HG03378 (cell line): ENCODE measurements around the gene GDPD4.
"Not testable (repeated sequence)": the region's sequence is repeated elsewhere in the genome, so short reads cannot be mapped to it uniquely, and the experiment has no call there.

ENCODE experiments used
- ATAC-seq: cut with Tn5 transposase; IDR thresholded peaks from one replicate; pipeline ENCODE4 v1.9.1; 2021; ENCODE audit warnings: mild to moderate bottlenecking, moderate library complexity; ENCODE audit not compliant: unreplicated experiment

GDPD4 gene

GRCh38 chr11:77301510-77301909 is at the start of gene GDPD4:
TSS of gene GDPD4 (minus strand) at chr11:77301686. CDS start at chr11:77285137, 16,549 bp downstream.
- ATAC-seq: no peak

DNA sequence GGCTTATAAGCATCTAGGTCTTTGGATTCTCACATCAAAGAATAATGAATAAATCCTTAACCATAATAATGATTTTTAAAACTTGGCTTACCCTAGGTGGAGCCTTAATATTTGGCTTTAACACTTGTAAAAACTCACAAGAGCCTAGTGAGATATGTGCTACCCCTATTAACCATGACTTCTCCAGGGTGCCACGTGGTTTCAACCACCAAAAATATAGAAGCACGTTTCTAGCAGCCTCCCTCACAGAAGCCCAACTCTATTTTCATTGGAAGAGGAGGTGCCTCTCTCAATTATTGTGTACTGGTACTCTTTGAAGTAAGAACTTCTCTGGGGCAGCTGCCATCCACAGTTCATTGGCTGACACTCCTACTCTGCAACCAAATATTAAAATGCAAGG is 46.5 kb upstream of the GDPD4 start:
- no peak for ATAC-seq

- no peak for ATAC-seq
Measured at GRCh38 chr11:77346906-77347603, 45.6 kb upstream of the GDPD4 start.

DNA sequence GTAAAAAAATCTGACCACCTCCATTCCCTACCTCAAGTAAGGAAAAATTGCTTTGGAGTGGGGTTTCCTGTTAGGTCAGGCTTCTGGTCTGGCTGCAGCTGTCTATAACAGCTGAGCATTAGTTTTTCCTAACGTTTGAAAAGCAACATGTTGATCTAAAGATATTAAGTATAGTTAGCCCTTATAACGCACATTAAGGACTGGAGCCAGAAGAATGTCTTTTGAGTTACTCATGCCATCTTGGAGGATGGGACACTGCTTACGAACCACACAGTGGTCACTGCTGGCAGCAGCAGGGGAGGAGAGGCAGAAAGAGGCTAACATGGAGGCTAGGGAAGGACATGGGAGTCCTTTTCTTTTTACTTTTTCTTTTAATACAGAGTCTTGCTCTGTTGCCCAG is 44.1 kb upstream of the GDPD4 start:
- no peak for ATAC-seq

GRCh38 chr11:77340501-77340900 is 39.0 kb upstream of the GDPD4 start:
- ATAC-seq: no peak

DNA sequence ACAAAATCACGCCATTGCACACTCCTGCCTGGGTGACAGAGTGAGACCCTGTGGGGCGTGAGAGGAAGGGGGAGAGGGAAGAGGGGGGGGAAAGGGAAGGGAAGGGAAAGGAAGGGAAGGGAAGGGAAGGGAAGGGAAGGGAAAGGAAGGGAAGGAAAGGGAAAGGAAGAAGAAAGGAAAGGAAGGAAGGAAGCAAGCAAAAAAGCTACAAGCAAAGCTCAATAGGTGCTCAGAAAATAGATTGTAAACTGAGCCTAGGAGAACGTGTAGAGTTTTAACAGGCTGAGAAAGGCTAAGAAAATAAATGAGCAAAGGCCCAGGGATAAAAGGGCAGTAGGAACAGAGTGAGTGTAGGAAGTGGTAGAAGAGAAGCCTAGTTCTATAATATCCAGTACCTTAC is 30.8 kb upstream of the GDPD4 start:
- ATAC-seq: no peak

DNA sequence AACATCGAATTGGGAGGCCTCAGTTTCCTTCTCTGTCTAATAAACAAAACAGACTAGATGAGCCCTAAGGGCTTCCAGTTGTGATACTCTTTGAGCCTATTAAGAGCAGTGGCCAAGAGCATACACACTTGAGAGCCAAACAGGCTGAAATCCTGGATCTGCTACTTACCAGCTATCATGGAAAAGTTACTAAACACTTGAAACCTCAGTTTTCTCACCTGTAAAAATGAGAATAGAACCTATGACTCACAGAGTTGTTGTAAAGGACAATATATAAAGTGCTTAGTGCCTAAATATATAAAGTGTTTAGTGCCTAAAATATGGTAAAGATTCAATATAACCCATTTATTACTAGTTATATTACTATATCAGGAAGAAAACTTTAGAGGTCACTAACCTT is 23.7 kb upstream of the GDPD4 start:
- no peak for ATAC-seq

DNA sequence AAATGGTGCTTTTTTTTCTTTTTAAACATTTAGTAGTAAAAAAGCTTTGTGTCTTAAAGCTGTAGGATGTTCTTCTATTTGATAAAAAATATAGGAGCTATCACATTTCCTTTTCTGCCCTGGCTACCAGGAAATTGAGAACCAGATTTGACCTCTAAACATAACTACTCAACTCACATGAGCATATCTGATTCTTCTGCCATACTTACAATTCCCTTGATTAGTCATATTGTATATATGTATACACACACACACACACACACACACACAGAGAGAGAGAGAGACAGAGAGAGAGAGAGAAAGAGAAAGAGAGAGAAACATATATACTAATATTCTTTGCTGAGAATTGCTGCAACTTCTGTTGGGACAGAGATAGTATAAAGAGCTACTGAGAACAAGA is 23.0 kb upstream of the GDPD4 start:
- no peak for ATAC-seq

GRCh38 chr11:77322926-77323590 is 21.6 kb upstream of the GDPD4 start:
- ATAC-seq: no peak

- no peak for ATAC-seq
Measured at GRCh38 chr11:77322506-77322905, 21.0 kb upstream of the GDPD4 start.

- ATAC-seq: no peak
Measured at GRCh38 chr11:77320351-77320750, 18.9 kb upstream of the GDPD4 start.

GRCh38 chr11:77318600-77318999 is 17.1 kb upstream of the GDPD4 start:
- ATAC-seq: no peak

- no peak for ATAC-seq
Measured at GRCh38 chr11:77316733-77317342, 15.4 kb upstream of the GDPD4 start.

- no peak for ATAC-seq
Measured at GRCh38 chr11:77312107-77312506, 10.6 kb upstream of the GDPD4 start.

DNA sequence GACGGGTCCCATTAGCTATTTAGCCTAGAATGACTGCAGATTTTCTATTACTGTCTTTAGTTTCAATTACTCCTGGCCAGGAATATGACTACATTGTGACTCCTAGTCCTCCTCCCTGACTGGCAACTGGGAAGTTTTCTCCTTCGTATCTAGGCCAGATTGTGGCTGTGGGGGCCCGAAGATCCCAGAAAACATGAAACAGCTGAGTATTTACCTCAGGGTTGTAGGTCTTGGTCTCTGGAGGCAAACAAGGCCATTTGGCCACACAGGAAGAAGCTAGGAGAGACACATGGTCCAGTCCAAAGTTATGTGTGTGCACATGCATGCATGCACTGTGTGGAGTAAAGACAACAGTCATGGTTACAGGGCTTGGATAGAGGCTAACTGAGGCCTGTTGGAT is 10.2 kb upstream of the GDPD4 start:
- ATAC-seq: no peak

- ATAC-seq: no peak
Measured at GRCh38 chr11:77310721-77311120, 9.2 kb upstream of the GDPD4 start.

DNA sequence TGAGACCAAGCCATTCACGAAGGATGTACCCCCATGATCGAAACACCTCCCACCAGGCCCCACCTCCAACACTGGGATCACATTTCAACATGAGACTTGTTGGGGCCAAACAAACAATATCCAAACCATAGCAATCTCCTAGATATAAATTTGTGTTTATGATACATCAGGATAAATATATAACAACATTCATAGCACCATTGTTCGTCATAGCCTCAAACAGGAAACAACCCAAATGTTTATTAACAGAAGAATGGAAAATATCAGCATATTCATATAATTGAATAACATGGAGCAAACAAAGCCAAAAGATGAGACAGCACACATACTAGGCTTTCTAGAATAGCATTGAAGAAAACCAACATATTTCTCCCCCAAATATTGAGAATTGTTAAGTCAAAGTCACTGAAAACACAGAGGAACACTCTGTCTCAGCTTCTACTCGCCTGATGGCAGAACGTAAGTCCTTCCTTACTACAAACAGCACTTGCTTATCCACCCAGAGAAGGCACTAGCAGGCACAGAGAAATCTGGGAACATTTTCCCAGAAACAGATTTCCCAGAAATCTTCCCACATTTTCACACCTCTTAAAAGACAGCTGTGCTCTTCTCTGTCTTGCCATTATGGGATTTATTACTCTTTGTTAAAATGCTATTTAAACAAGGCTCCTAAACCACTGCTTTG is 8.1 kb upstream of the GDPD4 start:
- no peak for ATAC-seq

DNA sequence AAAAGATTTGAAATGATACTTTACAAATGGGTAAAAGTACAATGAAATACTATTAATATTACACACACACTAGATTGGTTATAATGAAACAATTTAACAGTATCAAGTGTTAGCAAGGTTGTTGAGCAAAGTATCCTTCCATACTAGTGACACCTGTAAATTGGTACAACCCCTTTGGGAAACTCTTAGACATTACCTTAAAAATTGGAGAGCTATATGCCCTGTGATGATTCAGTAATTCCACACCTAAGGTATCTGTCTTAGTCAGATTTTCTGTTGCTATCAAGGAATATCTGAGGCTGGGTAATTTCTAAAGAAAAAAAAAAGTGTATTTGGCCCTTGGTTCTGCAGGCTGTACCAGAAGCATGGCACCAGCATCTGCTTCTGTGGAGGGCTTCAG is 7.4 kb upstream of the GDPD4 start:
- ATAC-seq: no peak

DNA sequence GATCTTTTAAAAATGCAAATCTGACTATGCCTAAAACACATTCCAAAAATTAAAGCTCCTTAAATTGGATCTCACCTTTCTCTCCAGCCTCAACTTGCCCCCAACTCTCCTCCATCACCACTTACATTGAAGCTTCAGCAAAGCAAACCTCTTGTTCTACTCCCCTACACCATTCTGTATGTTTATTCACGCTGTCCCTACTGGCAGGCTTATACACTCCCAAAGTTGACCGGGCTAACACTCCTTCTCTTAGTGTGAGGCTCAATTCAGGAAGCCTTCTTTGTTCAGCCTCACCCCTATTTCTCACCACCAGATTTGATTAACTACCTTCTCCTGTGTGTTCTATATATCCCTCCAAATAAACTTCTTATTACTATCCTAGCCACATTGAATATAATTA is 1.8 kb upstream of the GDPD4 start:
- ATAC-seq: no peak

GRCh38 chr11:77302752-77303151 is 1.3 kb upstream of the GDPD4 start:
- no peak for ATAC-seq

DNA sequence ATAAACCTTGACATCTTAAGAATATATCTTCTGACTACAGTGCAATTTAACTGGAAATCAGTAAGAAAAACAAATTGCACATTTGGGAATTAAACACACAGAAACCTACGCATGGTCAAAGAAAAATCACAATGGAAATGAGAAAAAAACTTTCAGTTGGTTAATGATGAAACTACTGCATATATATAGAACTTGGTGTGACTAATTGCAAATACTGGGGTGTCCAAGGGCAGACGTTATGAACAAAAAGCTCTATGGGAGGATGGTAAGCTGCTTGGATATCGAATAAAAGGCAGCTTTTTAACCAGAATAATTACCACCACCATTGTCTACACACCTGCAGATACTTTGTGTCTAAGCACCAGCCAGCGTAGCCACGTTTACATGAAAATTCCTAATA is 791 bp downstream of the GDPD4 start:
- no peak for ATAC-seq

DNA sequence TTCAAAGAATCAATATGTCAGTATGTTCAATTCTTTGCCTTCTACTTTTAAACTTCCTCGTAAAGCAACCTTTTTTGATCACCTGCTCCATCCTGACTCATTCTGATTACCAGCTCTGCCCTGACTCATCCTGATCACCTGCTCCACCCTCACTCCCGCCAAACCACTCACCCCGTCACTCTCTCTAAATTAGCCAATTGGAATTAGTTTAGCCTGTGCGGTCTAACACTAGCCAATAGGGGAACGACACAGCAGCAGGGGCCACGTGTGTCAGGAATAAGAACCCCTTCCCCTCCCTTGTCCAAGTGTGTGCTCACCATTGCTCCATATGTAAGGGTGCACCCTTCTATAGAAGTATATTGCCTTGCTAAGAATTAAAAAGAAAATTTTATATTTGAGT is 1.5 kb downstream of the GDPD4 start:
- not testable (repeated sequence) for ATAC-seq
